Measurements from ENCODE around the gene APOA4.

APOA4 gene

DNA sequence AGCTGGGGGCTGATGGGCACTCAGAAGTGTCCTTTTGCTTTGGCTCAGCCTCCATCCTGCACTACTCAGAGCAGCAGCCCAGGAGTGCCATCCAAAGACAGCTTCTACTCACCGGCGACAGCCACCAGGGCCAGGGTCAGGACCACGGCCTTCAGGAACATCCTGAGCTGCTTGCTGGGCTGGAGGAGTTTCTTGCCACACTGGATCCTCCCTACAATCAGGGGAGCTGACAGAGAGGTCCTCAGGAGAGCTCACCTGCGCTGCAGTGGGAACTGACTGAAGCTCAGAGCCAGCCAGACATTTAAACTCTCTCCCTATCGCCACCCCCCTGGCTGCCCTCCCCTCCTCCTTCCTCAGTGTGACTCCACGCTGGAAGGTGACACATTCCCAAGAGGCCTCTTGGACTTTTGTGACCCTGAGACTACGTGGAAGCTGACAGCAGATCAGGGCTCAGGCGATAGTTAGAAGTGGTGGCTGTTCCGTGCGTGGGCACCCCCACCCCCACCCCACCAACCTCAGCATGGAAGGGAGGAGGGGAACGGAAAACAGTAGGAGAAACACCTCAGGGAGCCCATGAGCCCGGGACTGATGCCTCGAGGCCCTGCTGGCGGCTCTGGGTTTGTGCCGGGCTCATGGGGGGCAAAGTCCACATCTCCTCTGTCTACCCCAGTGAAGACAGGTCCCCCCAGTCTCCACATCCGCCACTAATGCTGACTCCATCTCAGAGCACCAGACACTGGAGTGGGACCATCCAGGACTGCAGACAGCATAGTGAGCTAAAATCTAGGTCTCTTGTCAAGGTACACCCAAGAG lies at the start of gene APOA4:
Gene APOA4, minus strand, starts transcription at position 274 of the 813 bp plus-strand sequence. Its CDS starts 113 bp downstream, at position 161.
- no peak for DNase-seq

GRCh38 chr11:116871248-116871647 lies 48.1 kb upstream of the APOA4 start:
- no peak for DNase-seq

GRCh38 chr11:116870054-116870453 lies 47.0 kb upstream of the APOA4 start:
- DNase-seq, result no peak

GRCh38 chr11:116869610-116870009 lies 46.5 kb upstream of the APOA4 start:
- DNase-seq, result no peak

DNA sequence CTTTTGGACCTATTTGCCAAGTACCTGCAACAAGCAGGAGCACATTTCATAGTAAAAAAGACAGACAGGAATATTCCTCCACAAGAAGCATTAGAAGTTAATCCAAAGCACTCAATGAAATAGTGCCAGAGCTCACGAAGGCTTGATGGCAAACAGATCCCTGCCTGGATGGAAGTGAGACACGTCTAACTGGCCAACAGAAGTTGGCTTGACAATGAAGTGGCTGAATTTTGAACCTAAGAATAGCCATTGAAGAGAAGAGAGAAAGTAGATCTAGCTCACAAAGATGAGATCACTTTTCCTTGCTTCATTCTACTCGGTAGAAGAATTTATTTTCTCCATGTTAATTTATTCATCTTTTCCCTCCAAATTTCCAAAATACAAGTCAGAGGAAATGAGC lies 45.0 kb upstream of the APOA4 start:
- no peak for DNase-seq

DNA sequence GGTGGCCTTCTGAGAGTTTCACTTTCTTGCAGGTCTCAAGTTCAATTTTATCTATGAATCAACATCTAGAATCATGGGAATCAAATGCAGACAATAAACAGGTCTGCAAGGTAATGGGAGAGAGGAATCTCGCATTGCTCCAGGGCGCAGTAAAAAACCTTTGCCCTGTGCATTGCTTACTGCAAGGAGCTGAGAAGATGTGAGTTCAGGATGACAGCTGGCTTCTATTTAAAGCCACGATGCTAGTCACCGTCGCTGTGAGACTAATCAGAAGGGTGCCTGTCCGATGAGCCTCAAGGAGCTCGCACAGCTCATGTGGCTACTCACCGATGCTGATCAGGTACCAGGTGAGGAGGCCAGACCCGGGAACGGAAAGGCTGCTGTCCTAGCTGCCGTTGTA lies 44.5 kb upstream of the APOA4 start:
- DNase-seq, result no peak

DNA sequence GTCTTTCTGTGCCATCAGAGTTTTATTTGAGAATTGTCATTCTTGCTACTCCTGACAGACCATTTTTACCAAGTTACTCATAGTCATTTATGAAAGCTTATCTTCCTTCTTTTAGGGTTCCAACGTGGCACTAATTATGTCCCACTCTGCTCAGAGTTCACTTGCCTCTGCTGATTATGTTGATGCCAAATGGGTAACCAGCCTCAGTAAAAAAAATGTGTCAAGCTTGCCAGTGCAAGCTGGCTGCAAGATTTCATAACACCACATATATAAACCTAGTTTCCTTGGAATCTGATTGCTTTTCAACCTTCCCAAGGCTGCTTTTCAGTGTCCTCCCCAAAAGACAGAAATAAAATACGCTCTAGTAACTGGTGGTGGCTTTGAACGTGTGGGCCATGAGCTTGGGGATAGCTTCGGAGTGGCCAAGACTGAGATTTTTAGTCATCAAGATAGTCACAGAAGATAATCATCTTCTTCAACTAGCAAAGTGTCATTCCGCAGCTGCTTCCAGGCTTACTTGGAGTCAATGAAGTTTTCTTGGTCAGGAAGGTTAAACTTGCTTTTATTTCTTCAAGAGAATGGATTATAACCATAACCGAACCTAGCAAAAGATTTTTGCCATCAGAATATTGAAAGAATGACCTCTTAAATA lies 43.8 kb upstream of the APOA4 start:
- DNase-seq, result no peak

- DNase-seq, result no peak
These were observed 42.6 kb upstream of the APOA4 start for GRCh38 chr11:116865696-116866095.

DNA sequence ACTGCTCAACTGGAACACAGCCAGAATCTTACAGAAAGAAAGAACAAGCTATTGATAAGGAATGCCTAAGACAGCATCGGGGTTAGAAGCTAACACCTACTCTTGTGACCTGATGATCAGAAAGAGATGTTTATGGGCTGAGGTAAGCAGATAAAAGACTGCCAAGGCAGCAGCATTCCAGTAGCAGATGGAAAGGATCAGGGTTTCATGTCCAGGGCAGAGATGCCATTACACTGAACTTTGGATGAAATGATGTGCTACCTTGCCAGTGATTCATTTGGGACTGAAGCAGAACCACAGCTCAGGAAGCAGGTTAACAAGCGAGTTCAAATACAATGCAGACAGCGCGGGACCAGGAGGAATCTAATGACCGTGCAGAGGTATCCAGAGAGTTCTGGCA lies 41.4 kb upstream of the APOA4 start:
- no peak for DNase-seq

- no peak for DNase-seq
These were observed 39.8 kb upstream of the APOA4 start for GRCh38 chr11:116862951-116863350.

DNA sequence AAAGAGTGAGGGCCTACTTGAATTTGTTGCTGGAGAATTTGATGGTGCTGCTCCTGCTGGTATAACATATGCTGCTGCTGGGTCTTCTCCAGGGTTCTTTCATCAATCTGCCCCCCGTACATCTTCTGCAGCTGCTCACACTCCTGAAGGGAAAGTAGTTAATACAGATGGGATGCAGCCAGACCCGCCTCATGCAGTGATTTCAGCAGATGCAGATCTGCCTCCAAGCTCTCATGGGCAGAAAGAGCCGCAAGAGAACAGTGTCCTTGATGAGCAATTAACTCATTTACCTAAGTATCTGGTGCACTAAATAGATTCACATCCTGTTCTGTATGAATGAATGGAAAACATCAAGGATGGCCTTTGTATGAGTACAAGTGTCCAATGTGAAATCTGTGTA lies 39.1 kb upstream of the APOA4 start:
- no peak for DNase-seq

- no peak for DNase-seq
These were observed 38.4 kb upstream of the APOA4 start for GRCh38 chr11:116861539-116861938.

DNA sequence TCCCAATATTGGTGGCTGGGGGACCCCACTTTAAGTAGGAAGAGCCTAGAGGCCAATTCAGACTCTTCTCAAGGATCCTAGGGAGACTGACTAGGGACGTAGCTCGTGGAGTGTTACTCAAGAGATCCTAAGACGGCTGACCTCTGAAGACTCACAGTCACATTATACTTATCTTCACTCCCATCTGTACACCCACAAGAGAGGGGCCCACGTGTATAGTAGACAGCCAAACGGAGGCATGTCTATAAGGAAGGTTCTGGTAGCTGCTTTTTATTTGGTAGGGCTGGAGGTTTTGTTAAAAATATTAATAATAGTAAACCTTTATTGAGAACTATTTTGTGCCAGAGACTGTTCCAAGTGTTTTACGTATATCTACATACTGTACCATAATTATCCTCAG lies 37.2 kb upstream of the APOA4 start:
- no peak for DNase-seq

- no peak for DNase-seq
These were observed 36.1 kb upstream of the APOA4 start for GRCh38 chr11:116859175-116859574.

GRCh38 chr11:116857936-116858335 lies 34.8 kb upstream of the APOA4 start:
- DNase-seq, result no peak

DNA sequence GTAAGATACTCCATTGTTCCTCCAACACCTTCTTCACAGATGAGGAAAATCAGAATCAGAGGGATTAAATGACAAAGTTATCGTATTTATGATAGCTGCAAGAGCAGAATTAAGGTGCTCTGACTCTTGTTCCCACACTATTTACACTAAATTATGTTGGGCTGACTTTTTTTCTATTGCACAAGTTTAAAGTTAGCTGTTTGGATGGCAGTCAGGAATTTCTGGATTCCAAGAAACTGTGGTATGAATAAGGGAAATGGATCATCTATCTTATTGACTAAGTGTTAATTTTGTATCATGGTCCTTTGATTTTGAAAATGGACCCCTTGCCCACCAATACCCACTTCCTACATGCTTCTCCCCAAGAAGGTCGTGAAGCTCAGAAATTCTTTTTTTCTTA lies 34.2 kb upstream of the APOA4 start:
- no peak for DNase-seq

DNA sequence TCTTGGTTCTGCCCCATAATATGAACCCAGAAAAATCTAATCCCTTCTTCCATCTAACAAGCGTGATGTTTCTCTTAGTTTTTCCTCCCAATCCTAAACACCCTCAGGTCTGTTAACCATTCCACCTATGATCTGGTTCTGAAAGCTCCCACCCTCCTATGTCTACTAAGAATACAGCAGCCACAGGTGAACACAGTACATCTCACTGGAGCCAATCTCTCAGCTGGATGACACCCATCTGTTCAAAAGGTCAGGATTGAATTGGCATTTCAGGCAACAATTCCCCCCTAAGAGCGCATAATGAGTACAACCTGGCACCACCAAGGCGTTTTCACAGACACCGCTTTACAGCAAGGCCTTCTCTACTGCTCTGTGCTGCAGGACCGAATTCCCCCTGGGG lies 33.3 kb upstream of the APOA4 start:
- no peak for DNase-seq

- no peak for DNase-seq
These were observed 32.3 kb upstream of the APOA4 start for GRCh38 chr11:116855413-116855812.

DNA sequence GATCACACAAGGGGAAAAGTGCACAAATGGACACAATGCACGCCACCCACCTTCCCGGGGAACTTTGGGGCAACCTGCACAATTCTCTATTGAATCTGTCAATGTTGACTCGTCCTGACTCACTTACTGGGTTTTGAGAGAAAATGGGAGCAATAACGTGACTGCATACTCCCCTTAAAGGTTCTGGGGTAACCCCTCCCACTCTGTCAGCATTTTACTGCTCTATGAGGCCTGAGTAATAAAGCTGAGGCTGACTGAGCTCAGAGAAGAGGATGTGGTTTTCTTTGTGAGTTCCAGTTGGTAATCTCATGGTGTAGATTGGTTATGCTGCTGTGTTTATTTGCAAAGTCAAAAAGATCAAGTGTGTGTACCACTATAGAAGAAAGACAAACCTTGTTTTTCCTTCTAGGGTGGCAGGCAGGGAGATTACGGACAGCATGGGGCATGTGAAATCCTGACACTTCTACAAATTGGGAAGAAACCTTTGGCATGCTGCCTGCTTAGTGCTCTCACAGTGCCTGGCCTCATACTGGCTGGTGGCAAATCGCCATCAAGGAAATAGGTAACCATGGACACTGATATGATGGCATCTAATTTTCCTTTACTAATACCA lies 30.5 kb upstream of the APOA4 start:
- DNase-seq, result no peak

DNA sequence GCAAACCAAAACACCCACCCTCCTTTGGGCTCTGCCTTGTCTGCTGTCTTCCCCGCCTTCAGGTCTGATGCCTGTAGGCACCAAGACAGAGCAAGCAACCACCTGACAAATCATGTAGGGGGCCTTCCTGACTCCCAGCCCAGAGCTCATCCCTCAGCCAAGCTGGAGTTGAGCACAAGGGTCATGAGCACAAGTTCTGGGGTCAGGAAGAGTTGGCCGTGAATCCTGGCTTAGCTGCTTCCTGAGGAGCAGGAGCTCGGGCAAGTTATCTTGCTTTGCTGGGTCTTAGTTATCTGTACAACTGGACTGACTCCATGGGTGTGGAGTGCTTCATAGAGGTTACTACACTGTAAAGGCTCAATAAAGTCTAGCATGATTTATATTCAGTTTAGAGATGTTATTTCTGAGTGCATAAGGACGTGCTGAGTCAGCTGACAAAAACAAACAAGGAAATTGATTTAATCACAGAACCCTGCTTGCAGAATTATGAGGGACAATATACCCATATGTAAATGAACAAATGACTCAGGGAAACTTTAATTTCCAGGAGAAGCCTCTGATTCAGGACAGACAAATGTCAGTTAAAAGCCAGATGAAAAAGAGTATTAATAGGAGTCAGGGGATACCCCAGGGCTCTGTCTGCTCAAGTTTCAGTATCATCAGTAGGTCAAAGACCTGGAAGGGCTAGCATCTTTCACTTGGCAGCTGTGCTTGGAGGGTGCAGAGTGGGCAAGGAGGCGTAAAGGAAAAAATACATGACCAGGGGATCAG lies 29.3 kb upstream of the APOA4 start:
- no peak for DNase-seq

DNA sequence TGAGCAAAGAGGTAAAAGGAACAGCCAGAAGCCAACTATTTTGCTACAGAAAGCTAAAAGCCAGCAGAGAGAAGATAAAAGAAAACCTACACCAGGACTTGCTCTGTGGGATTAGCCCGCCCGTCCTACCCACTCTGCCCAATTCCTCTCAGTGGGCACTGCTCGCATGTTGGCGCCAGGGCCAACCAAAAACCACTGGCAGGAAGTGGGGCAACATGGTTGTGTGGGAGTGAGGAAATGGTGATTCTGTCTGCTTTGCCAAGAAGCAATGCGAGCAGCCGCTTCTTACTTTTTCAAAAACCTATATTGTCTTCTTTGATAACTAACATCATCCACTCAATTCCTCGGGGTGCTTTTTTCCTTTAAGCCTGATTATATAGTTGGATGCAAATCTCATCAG lies 28.5 kb upstream of the APOA4 start:
- no peak for DNase-seq

DNA sequence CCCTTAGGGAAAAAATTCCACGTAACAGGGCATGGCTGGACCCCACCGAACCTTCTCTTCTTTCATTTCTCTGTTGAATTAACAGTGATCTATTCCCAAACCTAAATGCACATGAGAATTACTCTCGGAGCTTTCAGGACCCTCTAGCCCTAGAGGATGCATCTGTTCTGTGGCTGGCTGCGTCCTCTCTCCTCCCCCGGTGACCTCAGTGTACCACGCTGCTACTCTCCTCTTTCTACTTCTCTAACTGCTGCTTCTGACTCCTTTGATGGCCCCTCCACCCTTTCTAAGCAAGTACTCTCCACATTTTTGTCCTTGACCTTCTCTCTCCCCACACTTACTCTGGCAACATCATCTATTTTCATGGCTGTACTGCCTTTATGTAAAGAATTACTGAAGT lies 26.4 kb upstream of the APOA4 start:
- DNase-seq, result no peak

DNA sequence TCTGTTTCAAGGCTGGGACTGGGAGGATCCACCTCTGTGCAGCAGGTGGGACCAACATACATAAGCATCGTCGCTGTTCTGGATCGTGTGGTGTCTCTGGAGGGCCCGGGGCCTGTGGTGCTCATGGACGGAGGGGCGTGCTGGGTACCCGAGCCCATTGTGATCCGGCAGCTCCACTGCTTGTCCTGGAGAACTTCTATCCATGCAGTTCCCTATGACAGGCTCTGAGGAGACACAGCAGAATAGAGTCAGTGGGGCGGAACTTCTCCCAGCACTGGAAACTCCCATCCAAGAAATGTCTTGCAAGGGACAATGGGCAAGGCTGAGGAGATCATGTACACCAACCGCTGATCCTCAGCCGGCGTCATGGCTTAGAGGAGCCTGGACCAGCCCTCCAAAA lies 26.0 kb upstream of the APOA4 start:
- no peak for DNase-seq

DNA sequence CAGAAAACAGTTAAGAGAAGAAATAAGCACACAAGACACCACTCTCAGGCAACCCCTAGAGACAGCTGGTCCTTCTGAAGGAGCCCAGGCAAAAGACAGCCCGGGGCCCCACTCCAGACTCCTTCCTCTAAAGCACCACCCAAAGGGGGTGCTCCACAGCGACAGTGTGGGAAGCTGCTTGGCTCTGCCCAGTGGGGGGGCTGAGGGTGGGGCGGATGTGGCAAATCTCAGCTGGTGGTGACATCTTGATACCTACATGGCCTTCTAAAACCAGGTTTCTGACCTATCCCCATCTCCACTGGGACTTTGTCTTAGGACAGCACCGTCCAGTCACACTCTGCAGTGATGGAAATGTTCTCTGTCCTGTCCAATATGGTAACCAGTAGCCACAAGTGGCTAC lies 24.5 kb upstream of the APOA4 start:
- DNase-seq, result no peak
